ENCODE data around the gene SLC22A5. TPM values are rescaled to one million over a fixed set of nuclear protein-coding genes. Genes with fewer than 3 reads are reported as not detected.

SLC22A5 gene
- total and polyA plus RNA-seq, 10 of the 15 experiments (the other 5 are each of a cell fraction or from before 2014, with no cell fraction given) = 1.1 to 4.4 (median 2.3) TPM

DNA sequence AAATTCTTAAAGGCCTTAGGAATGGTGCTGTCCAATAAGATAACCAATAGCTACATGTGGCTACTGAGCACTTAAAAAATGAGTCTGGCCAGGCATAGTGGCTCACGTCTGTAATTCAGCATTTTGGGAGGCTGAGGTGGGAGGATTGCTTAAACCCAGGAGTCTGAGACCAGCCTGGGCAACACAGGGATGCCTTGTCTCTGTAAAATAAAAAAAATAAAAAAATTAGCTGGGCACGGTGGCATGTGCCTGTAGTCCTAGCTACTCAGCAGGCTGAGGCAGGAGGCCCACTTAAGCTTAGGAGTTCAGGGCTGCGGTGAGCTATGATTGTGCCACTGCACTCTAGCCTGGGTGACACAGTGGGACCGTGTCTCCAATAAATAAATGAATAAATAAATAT lies 1.3 kb upstream of the SLC22A5 start (continued):
- TF ChIP-seq, protein P1, sequence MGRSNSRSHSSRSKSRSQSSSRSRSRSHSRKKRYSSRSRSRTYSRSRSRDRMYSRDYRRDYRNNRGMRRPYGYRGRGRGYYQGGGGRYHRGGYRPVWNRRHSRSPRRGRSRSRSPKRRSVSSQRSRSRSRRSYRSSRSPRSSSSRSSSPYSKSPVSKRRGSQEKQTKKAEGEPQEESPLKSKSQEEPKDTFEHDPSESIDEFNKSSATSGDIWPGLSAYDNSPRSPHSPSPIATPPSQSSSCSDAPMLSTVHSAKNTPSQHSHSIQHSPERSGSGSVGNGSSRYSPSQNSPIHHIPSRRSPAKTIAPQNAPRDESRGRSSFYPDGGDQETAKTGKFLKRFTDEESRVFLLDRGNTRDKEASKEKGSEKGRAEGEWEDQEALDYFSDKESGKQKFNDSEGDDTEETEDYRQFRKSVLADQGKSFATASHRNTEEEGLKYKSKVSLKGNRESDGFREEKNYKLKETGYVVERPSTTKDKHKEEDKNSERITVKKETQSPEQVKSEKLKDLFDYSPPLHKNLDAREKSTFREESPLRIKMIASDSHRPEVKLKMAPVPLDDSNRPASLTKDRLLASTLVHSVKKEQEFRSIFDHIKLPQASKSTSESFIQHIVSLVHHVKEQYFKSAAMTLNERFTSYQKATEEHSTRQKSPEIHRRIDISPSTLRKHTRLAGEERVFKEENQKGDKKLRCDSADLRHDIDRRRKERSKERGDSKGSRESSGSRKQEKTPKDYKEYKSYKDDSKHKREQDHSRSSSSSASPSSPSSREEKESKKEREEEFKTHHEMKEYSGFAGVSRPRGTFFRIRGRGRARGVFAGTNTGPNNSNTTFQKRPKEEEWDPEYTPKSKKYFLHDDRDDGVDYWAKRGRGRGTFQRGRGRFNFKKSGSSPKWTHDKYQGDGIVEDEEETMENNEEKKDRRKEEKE (IDR thresholded peaks at IDR 0.05) = no peak
- TF ChIP-seq SREBF2 (IDR thresholded peaks at IDR 0.05; ENCODE audit: low read length) (no peak), TARDBP (IDR thresholded peaks at IDR 0.05; ENCODE audit: borderline replicate concordance) (no peak), SIX5 (IDR thresholded peaks at IDR 0.05; ENCODE audit: low read depth, low read length, severe bottlenecking) (no peak), TAF1 (IDR thresholded peaks at IDR 0.05; ENCODE audit: borderline replicate concordance, low read depth, low read length) (no peak)
- TF ChIP-seq, protein P2, sequence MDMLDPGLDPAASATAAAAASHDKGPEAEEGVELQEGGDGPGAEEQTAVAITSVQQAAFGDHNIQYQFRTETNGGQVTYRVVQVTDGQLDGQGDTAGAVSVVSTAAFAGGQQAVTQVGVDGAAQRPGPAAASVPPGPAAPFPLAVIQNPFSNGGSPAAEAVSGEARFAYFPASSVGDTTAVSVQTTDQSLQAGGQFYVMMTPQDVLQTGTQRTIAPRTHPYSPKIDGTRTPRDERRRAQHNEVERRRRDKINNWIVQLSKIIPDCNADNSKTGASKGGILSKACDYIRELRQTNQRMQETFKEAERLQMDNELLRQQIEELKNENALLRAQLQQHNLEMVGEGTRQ (IDR thresholded peaks at IDR 0.05; ENCODE audit: borderline replicate concordance, low read depth, low read length) = no peak

DNA sequence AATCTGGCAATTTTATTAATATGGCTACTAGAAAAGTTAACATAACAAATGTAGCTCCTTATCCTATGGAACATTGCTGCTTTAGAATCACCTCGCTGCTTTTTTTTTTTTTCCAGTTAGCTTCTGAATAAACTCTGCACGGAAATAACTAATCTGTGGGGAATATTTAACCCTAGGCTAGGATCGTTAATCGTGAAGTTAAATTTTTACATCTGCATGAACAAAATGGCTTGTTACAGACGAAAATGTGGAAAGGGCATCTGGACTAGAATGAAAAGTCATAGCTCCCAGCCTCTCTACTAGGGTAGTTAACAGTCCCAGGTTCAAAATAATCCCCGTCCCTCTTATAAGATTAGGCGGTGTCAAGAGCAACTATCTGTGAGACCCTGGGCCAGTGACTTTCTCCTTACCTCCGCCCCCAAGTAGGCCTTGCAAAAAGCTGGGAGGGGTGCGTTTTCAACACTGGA lies 470 bp upstream of the SLC22A5 start:
- H2AFZ ChIP-seq (ENCODE audit: control insufficient read depth, low read depth, low read length) = peak overlapping the region; percentile 82
- H3K9me3 ChIP-seq (replicated peaks; ENCODE audit: control insufficient read depth, insufficient read depth, low read length) = no peaks in the 10 kb centered on the region
- H3K4me3 ChIP-seq = peak overlapping the region; percentile 84
- DNase-seq (ENCODE audit: low read depth, low spot score) = no peak
- peaks cover 8% of the 10 kb centered on the region for H3K4me1 ChIP-seq (ENCODE audit: control insufficient read depth, insufficient read depth, low read length)
- peak overlapping the region; percentile 53 for H3K9ac ChIP-seq (ENCODE audit: control insufficient read depth, insufficient read depth, low read length)
- H3K27me3 ChIP-seq (replicated peaks in 1 of 2; ENCODE audit: control insufficient read depth in 2 of 2, insufficient read depth in 2 of 2, low read length in 1 of 2) = no peaks in the 10 kb centered on the region; a peak in 2 of 4 replicates
- H3K36me3 ChIP-seq (ENCODE audit: control insufficient read depth in 2 of 2, insufficient read depth in 2 of 2, low read length in 1 of 2) = no peaks in the 10 kb centered on the region
- BruUV-seq (replicated peaks) = no TSS peak
- ChIA-PET SMC1A (ENCODE audit: uncharacterized antibody, unreplicated experiment) (interaction anchor here (0.6 to 4.6 kb wide), 22 partner anchors 10 to 438 kb away, joined by 3 to 57 read pairs (median 4); partner anchors contain the start of gene SLC22A4), CTCF (interaction anchor here (0.7 to 4.3 kb wide), 15 partner anchors 11 to 306 kb away, joined by 3 to 40 read pairs (median 5); no protein-coding TSS in a partner anchor), RAD21 (ENCODE audit: unreplicated experiment) (interaction anchor here (0.7 to 2.4 kb wide), 18 partner anchors 10 to 439 kb away, joined by 3 to 22 read pairs (median 4); partner anchors contain the start of gene SLC22A4), POLR2A (interaction anchor here (0.7 to 2.0 kb wide), 8 partner anchors 9 to 133 kb away, joined by 3 to 9 read pairs (median 4); partner anchors contain the start of gene SLC22A4)
- 33% methylated on average over 9 of the region's 9 CpGs for WGBS (ENCODE audit: insufficient coverage, insufficient replicate concordance, low lambda C conversion rate, missing lambda C conversion rate)
- TF ChIP-seq LARP7 (IDR thresholded peaks at IDR 0.05) = no peak
- TF ChIP-seq ZNF622 (IDR thresholded peaks at IDR 0.05) = no peak
- no peak for TF ChIP-seq TCF7 (IDR thresholded peaks at IDR 0.05; ENCODE audit: borderline replicate concordance)
- no peak for TF ChIP-seq NBN (IDR thresholded peaks at IDR 0.05)
- TF ChIP-seq HCFC1 (IDR thresholded peaks at IDR 0.05; ENCODE audit: low read length) = no peak
- TF ChIP-seq MYC (IDR thresholded peaks at IDR 0.05; ENCODE audit: insufficient read depth, insufficient read length, insufficient replicate concordance, low read length, severe bottlenecking) = no peak
- TF ChIP-seq HDAC2 (IDR thresholded peaks at IDR 0.05) = no peak
- no peak for TF ChIP-seq RBBP5 (conservative IDR thresholded peaks at IDR 0.05)
- TF ChIP-seq PAX8 (IDR thresholded peaks at IDR 0.05) = no peak
- no peaks in the 10 kb centered on the region for H3K79me2 ChIP-seq (ENCODE audit: control insufficient read depth, insufficient read depth, low read length)
- in situ Hi-C loops (cut with MboI) (no loop called here), intact Hi-C loops (cut with micrococcal nuclease; ENCODE audit: unreplicated experiment) (no loop called here)
- no peaks in the 10 kb centered on the region for H4K20me1 ChIP-seq (ENCODE audit: control insufficient read depth, insufficient read depth)
- no peak for ATAC-seq
- peak overlapping the region; percentile 89 for H3K4me2 ChIP-seq (ENCODE audit: control insufficient read depth, insufficient read depth)
- FAIRE-seq = peak; percentile 73
- peak overlapping the region; percentile 31; the same call in 1 of the 2 replicates for H3K27ac ChIP-seq (ENCODE audit: control insufficient read depth, insufficient read depth)

Data from GM12878 (cell line).